B cell (primary cell): ENCODE measurements around the gene CDYL. TPM values are rescaled to one million over a fixed set of nuclear protein-coding genes. Genes with fewer than 3 reads are reported as not detected.

ENCODE experiments used
- ATAC-seq: fragments of 200-7000 bp; cut with Tn5 transposase; one replicate; pipeline ENCODE4 v1.10.0; 2021; ENCODE audit warnings: low read depth, mild to moderate bottlenecking, moderate number of reproducible peaks, moderate library complexity
- CTCF ChIA-PET: fragments of 350-600 bp; sonication (Branson Sonifier 250); formaldehyde crosslinking; loops from one replicate; lab custom pipeline; 2021; ENCODE audit warnings: antibody characterized with exemption, inconsistent platforms; lab: Charles Lee
- POLR2A ChIA-PET: fragments of 350-600 bp; sonication (Branson Sonifier 250); formaldehyde crosslinking; loops from one replicate; lab custom pipeline; 2021; ENCODE audit warnings: antibody characterized with exemption; lab: Charles Lee
- DNase-seq: peaks from one replicate; pipeline ENCODE4 v3.0.0; 2013
- H2AFZ ChIP-seq: 2 replicates; pipeline ENCODE4 v1.6.1; 2012; ENCODE audit warnings: mild to moderate bottlenecking, low read depth, low read length; ENCODE audit not compliant: insufficient read depth, poor library complexity, severe bottlenecking
- H3K27ac ChIP-seq, 2 donors: 1 replicate in 1 of 2; 2 replicates in 1 of 2; pipeline ENCODE4 v1.5.1; 2012 to 2013; ENCODE audit warnings: low read length in 2 of 2, mild to moderate bottlenecking in 2 of 2, moderate library complexity in 1 of 2
- H3K27me3 ChIP-seq, 4 experiments: fragments of 200-600 bp in 1 of 4; sonication (generic) in 1 of 4; replicated peaks in 1 of 4; 1 replicate in 2 of 4; 2 replicates in 2 of 4; pipeline versions ENCODE4 v1.6.1 to v1.7.0; 2013 to 2016; ENCODE audit warnings: low read length in 3 of 4, mild to moderate bottlenecking in 2 of 4, mixed read lengths in 1 of 4, moderate library complexity in 1 of 4; ENCODE audit not compliant: insufficient read depth in 4 of 4, control insufficient read depth in 3 of 4; ENCODE audit errors: control extremely low read depth in 1 of 4
- H3K36me3 ChIP-seq, 2 experiments: replicated peaks in 1 of 2; 1 replicate in 1 of 2; 2 replicates in 1 of 2; pipeline versions ENCODE4 v1.6.1 to v1.7.1; 2013; ENCODE audit warnings: low read length in 1 of 2; ENCODE audit not compliant: insufficient read depth in 2 of 2, control insufficient read depth in 1 of 2; ENCODE audit errors: control extremely low read depth in 1 of 2, extremely low read depth in 1 of 2
- H3K4me1 ChIP-seq, 2 donors: fragments of 200-600 bp in 1 of 2; sonication (generic) in 1 of 2; 1 replicate in 1 of 2; 2 replicates in 1 of 2; pipeline versions ENCODE4 v1.5.1 to v1.6.1; 2013 to 2017; ENCODE audit warnings: low read length in 2 of 2; ENCODE audit not compliant: control insufficient read depth in 2 of 2, insufficient read depth in 2 of 2
- H3K4me2 ChIP-seq: replicated peaks from 2 replicates; pipeline ENCODE3; 2012; ENCODE audit warnings: mild to moderate bottlenecking, low read depth, low read length; ENCODE audit not compliant: poor library complexity, severe bottlenecking
- H3K4me3 ChIP-seq, 5 experiments: fragments of 200-600 bp in 1 of 5; sonication (generic) in 1 of 5; 1 replicate in 3 of 5; 2 replicates in 2 of 5; pipeline versions ENCODE4 v1.5.1 to v1.7.0; 2011 to 2016; ENCODE audit warnings: low read length in 4 of 5, mild to moderate bottlenecking in 4 of 5, low read depth in 2 of 5, control low read depth in 1 of 5, moderate library complexity in 1 of 5; ENCODE audit not compliant: insufficient read depth in 1 of 5; ENCODE audit errors: control extremely low read depth in 1 of 5, extremely low read depth in 1 of 5
- H3K79me2 ChIP-seq: fragments of 200-600 bp; sonication (generic); one replicate; pipeline ENCODE4 v1.6.0; 2016; ENCODE audit warnings: low read length; ENCODE audit not compliant: control insufficient read depth, insufficient read depth
- H3K9ac ChIP-seq: fragments of 200-600 bp; sonication (generic); 2 replicates; pipeline ENCODE4 v1.6.1; 2017; ENCODE audit warnings: mild to moderate bottlenecking, low read length, moderate library complexity
- H3K9me3 ChIP-seq, 3 donors: one replicate each; pipeline versions ENCODE4 v1.6.1 to v1.7.1; 2013; ENCODE audit warnings: low read length in 2 of 3; ENCODE audit not compliant: control insufficient read depth in 2 of 3, insufficient read depth in 1 of 3; ENCODE audit errors: control extremely low read depth in 1 of 3
- H4K20me1 ChIP-seq: 2 replicates; pipeline ENCODE4 v1.6.0; 2012; ENCODE audit warnings: mild to moderate bottlenecking, low read length; ENCODE audit not compliant: insufficient read depth, control insufficient read depth, poor library complexity, severe bottlenecking
- H3K27ac Mint-ChIP-seq: one replicate; pipeline ENCODE4 v1.8.0; 2021; ENCODE audit warnings: mixed read lengths
- H3K27me3 Mint-ChIP-seq: one replicate; pipeline ENCODE4 v1.8.0; 2021; ENCODE audit warnings: mixed read lengths
- H3K4me1 Mint-ChIP-seq: one replicate; pipeline ENCODE4 v1.8.0; 2021; ENCODE audit warnings: mixed read lengths
- H3K4me3 Mint-ChIP-seq: one replicate; pipeline ENCODE4 v1.8.0; 2021; ENCODE audit warnings: mixed read lengths
- H3K9me3 Mint-ChIP-seq: one replicate; pipeline ENCODE4 v1.8.0; 2022; ENCODE audit warnings: mixed read lengths; ENCODE audit not compliant: insufficient read depth
- EZH2 ChIP-seq: IDR thresholded peaks from 2 replicates; pipeline ENCODE4 v1.6.1; 2012; ENCODE audit warnings: borderline replicate concordance, low read depth, mild to moderate bottlenecking, moderate library complexity, low read length; ENCODE audit not compliant: insufficient read depth, poor library complexity, severe bottlenecking
- WGBS: methylation state at CpG from one replicate; pipeline ENCODE4 v1.1.5; 2013; ENCODE audit warnings: missing lambda C conversion rate; ENCODE audit not compliant: insufficient coverage; 5-methylcytosine and 5-hydroxymethylcytosine counted together
- intact Hi-C: fragments of 100-400 bp; cut with micrococcal nuclease; formaldehyde crosslinking; loops from one replicate; pipeline ENCODE4 v1.10.0; 2022
- polyA plus RNA-seq: library from polyadenylated mRNA; depleted of rRNA; stranded (reverse); fragments of >200 nt; gene quantifications from 2 replicates; pipeline ENCODE4 v1.2.3, GENCODE V29; 2012
- total RNA-seq, 2 donors: library from RNA; stranded (reverse); fragments of 120-200 nt in 1 of 2; gene quantifications; 1 replicate in 1 of 2; 2 replicates in 1 of 2; pipeline versions ENCODE4 v1.2.3 to v1.2.4, GENCODE V29; 2013 to 2022
- TF ChIP-seq, protein P1 (sequence below): fragments of 200-600 bp; IDR thresholded peaks from one replicate; pipeline ENCODE4 v1.8.0; 2022; ENCODE audit warnings: antibody characterized with exemption, mild to moderate bottlenecking

CDYL gene
- total and polyA plus RNA-seq, 2 donors (not counting 1 experiment from before 2014, with no cell fraction given): 15.6 to 63.0 TPM

DNA sequence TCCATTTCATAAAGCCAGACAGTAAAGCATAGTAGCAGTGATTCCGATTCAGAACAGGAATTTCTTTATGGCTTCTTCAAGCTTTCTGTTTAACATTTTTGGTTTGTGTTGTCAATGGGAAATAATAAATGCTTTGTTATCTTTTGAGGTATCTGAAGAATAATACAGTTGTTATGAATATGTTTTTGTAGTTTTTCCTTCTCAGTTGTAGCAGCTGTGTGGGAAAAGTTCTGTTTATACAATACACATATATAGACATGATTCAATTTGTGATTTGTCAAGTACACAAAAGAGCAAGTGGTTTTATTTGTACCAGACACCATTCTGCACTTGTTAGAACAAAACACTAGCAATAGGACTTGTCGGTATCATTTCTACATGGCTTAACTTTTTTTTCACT is 96.6 kb downstream of the CDYL start:
- Histone ChIP-seq H3K4me2 (no peak overlapping the region), H3K27ac (no peak overlapping the region), H3K9me3 (peaks cover 2 to 4% (median 3%) of the 10 kb centered on the region in 3 donors), H3K9ac (no peak overlapping the region), H3K27me3 (no peaks in the 10 kb centered on the region), H3K79me2 (peaks cover 98% of the 10 kb centered on the region), H3K36me3 (no peaks in the 10 kb centered on the region), H3K4me1 (peaks cover 4 to 12% of the 10 kb centered on the region in 2 donors), H2AFZ (no peak overlapping the region), H3K4me3 (no peak overlapping the region), H4K20me1 (peaks cover 62% of the 10 kb centered on the region)
- H3K27ac Mint-ChIP-seq: no peak overlapping the region
- no peak for TF ChIP-seq EZH2
- TF ChIP-seq, protein P1, sequence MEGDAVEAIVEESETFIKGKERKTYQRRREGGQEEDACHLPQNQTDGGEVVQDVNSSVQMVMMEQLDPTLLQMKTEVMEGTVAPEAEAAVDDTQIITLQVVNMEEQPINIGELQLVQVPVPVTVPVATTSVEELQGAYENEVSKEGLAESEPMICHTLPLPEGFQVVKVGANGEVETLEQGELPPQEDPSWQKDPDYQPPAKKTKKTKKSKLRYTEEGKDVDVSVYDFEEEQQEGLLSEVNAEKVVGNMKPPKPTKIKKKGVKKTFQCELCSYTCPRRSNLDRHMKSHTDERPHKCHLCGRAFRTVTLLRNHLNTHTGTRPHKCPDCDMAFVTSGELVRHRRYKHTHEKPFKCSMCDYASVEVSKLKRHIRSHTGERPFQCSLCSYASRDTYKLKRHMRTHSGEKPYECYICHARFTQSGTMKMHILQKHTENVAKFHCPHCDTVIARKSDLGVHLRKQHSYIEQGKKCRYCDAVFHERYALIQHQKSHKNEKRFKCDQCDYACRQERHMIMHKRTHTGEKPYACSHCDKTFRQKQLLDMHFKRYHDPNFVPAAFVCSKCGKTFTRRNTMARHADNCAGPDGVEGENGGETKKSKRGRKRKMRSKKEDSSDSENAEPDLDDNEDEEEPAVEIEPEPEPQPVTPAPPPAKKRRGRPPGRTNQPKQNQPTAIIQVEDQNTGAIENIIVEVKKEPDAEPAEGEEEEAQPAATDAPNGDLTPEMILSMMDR: no peak
- no peaks in the 10 kb centered on the region for H3K27me3 Mint-ChIP-seq
- peaks cover 44% of the 10 kb centered on the region for H3K4me1 Mint-ChIP-seq
- ChIA-PET CTCF (interaction anchor here (0.7 kb wide), 1 partner anchor 78 kb away, joined by 5 read pairs; no protein-coding TSS in a partner anchor), POLR2A (no interaction called here)
- intact Hi-C loops: no loop called here
- no peak for DNase-seq
- no peak overlapping the region for H3K4me3 Mint-ChIP-seq
- peaks cover 1% of the 10 kb centered on the region for H3K9me3 Mint-ChIP-seq
- no peak for ATAC-seq
- 100% methylated on average over 1 of the region's 2 CpGs for WGBS

DNA sequence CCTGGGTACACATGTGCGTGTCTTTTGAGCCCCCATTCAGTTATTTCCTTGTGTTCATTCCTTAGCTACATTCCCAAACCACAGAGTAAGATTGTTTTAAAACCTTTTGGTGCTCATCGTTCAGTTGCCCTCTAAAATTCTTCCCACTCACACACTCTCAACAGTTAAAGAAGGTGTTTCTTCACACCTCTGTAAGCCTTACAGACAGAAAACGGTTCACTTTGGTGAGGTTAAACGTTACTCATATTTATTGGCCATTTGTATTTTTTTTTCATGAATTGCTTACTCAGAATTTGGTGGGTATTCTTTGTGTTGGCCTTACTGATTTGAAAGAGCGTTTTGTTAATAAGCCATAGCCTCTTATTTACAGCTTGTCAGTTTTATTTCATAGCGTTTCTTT is 97.7 kb downstream of the CDYL start:
- 100% methylated on average over 2 of the region's 6 CpGs for WGBS
- ChIA-PET CTCF (no interaction called here), POLR2A (no interaction called here)
- Histone ChIP-seq H3K9me3 (peaks cover 0 to 4% (median 2%) of the 10 kb centered on the region in 3 donors), H3K36me3 (no peaks in the 10 kb centered on the region), H3K79me2 (peaks cover 97% of the 10 kb centered on the region), H3K4me1 (peaks cover 4 to 12% of the 10 kb centered on the region in 2 donors), H3K4me3 (no peak overlapping the region), H3K27me3 (no peaks in the 10 kb centered on the region), H4K20me1 (peaks cover 57% of the 10 kb centered on the region), H3K4me2 (no peak overlapping the region), H3K9ac (no peak overlapping the region), H3K27ac (no peak overlapping the region), H2AFZ (no peak overlapping the region)
- H3K4me1 Mint-ChIP-seq: peaks cover 44% of the 10 kb centered on the region
- TF ChIP-seq, protein P1: no peak
- TF ChIP-seq EZH2: no peak
- H3K27ac Mint-ChIP-seq: no peak overlapping the region
- no peak overlapping the region for H3K4me3 Mint-ChIP-seq
- no peaks in the 10 kb centered on the region for H3K9me3 Mint-ChIP-seq
- ATAC-seq: no peak
- no peaks in the 10 kb centered on the region for H3K27me3 Mint-ChIP-seq
- no peak for DNase-seq
- intact Hi-C loops: no loop called here
